Activated CD8-positive, alpha-beta T cell treated with anti-CD3 and anti-CD28 coated beads for 36 hours (primary cell): ENCODE data around the gene FRMD8. TPM values are rescaled to one million over a fixed set of nuclear protein-coding genes. Genes with fewer than 3 reads are reported as not detected.

Experiments
- ATAC-seq: fragments of 200-7000 bp; cut with Tn5 transposase; one replicate; pipeline ENCODE4 v1.10.0; 2021; ENCODE audit warnings: mild to moderate bottlenecking, moderate library complexity
- CTCF ChIA-PET: fragments of 350-600 bp; sonication (Branson Sonifier 250); formaldehyde crosslinking; loops from one replicate; lab custom pipeline; 2021; ENCODE audit warnings: antibody characterized with exemption; lab: Charles Lee
- POLR2A ChIA-PET: fragments of 350-600 bp; sonication (Branson Sonifier 250); formaldehyde crosslinking; loops from one replicate; lab custom pipeline; 2021; ENCODE audit warnings: antibody characterized with exemption; lab: Charles Lee
- DNase-seq: peaks from one replicate; pipeline ENCODE4 v3.0.0-alpha.2; 2020
- H3K27ac Mint-ChIP-seq: one replicate; pipeline ENCODE4 v1.8.0; 2021; ENCODE audit warnings: mild to moderate bottlenecking, mixed read lengths
- H3K27me3 Mint-ChIP-seq: one replicate; pipeline ENCODE4 v1.8.0; 2021; ENCODE audit warnings: mixed read lengths
- H3K36me3 Mint-ChIP-seq: one replicate; pipeline ENCODE4 v1.8.0; 2021; ENCODE audit warnings: low read depth, mixed read lengths
- H3K4me1 Mint-ChIP-seq: one replicate; pipeline ENCODE4 v1.8.0; 2021; ENCODE audit warnings: low read depth, mixed read lengths
- H3K4me3 Mint-ChIP-seq: one replicate; pipeline ENCODE4 v1.8.0; 2021; ENCODE audit warnings: mild to moderate bottlenecking, moderate library complexity, mixed read lengths
- H3K9me3 Mint-ChIP-seq: one replicate; pipeline ENCODE4 v1.8.0; 2021; ENCODE audit warnings: mixed read lengths
- intact Hi-C: fragments of 100-400 bp; cut with micrococcal nuclease; formaldehyde crosslinking; loops from one replicate; pipeline ENCODE4 v1.10.0; 2022
- total RNA-seq, 2 experiments: library from RNA; stranded (reverse); gene quantifications; one replicate each; pipeline ENCODE4 v1.2.3, GENCODE V29; 2021
- TF ChIP-seq, protein P1 (sequence below): fragments of 200-600 bp; IDR thresholded peaks from one replicate; pipeline ENCODE4 v1.8.0; 2022; ENCODE audit warnings: antibody characterized with exemption, mild to moderate bottlenecking

Gene FRMD8
- total RNA-seq, 2 experiments from 2014 or later: 26.8 to 33.3 TPM

DNA sequence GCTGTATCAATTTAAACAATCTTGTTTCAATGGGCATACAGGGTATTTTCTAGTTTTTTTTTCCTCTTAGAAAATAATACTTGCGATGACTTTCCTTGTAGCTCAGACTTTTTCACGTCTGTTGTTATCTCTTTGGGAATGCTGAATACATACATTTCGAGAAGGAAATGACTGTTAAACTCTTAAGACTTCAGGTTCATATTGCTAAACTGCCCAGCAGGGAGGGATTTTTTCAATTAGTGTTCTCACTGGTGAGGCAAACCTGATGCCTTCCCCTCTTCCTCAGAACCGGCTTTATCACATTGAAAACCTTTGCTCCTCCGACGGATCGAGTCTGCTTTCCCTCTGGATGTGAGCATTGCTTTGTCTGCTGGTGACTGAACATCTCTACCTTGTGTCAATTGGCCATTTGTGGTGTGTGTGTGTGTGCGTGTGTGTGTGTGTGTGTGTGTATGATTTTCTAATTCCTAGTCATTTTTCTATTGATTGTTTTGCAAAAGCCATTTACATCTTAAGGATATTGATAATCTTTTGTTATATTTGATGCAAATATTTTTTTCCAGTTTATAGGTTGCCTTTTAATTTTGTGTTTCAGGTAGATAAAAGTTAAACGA is 42.7 kb downstream of the FRMD8 start:
- Mint-ChIP-seq H3K4me3 (peak overlapping the region; percentile 89), H3K9me3 (no peaks in the 10 kb centered on the region), H3K4me1 (peaks cover 71% of the 10 kb centered on the region), H3K27me3 (no peaks in the 10 kb centered on the region), H3K27ac (peak overlapping the region; percentile 98), H3K36me3 (peaks cover 70% of the 10 kb centered on the region)
- CTCF ChIA-PET: interaction anchor here (1.0 to 2.3 kb wide), 3 partner anchors 9 to 68 kb away, joined by 4 to 8 read pairs (median 4); no protein-coding TSS in a partner anchor
- POLR2A ChIA-PET: interaction anchor here (10.7 to 21.0 kb wide), 3 partner anchors 12 to 74 kb away, joined by 181 to 4842 read pairs (median 391); partner anchors contain the start of genes MALAT1 and NEAT1
- DNase-seq (peak; percentile 36), ATAC-seq (no peak)
- TF ChIP-seq, protein P1, sequence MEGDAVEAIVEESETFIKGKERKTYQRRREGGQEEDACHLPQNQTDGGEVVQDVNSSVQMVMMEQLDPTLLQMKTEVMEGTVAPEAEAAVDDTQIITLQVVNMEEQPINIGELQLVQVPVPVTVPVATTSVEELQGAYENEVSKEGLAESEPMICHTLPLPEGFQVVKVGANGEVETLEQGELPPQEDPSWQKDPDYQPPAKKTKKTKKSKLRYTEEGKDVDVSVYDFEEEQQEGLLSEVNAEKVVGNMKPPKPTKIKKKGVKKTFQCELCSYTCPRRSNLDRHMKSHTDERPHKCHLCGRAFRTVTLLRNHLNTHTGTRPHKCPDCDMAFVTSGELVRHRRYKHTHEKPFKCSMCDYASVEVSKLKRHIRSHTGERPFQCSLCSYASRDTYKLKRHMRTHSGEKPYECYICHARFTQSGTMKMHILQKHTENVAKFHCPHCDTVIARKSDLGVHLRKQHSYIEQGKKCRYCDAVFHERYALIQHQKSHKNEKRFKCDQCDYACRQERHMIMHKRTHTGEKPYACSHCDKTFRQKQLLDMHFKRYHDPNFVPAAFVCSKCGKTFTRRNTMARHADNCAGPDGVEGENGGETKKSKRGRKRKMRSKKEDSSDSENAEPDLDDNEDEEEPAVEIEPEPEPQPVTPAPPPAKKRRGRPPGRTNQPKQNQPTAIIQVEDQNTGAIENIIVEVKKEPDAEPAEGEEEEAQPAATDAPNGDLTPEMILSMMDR: no peak
- intact Hi-C loops: loop anchor here (5.0 kb wide), 2 partner anchors 47 to 143 kb away; partner anchors contain the start of genes FAM89B, SLC25A45 and ZNRD2

DNA sequence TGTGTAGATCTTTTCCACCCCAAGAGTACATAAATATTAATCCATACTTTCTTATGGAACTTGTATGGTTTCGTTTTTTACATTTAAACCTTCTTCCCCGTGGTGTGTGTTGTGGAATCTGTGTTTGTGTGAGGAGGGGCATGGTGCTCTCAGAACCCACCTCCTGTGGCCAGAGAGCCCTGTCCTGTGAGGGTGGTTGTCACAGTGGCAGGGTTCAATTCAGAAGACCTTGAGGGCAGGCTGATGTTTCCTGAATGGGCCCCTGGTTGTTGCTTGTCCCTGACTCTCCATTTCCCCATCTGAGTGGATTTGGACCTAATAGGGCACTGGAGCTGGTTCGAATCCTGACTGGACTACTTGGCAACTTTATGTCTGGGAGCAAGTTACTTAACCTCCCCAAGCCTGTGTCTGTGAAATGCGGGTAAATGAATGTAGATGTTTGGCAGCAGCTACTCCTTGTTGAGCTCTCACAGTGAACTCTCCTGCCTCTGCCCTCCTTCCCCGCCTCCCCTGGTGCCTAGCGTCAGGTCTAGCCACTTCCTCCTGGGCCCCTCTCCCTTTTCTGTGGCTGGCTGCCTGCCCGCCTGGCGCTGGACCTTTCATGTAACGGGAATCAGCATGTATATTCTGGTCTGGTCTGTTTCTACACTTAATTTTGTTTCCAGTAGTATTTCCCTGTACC is 43.4 kb downstream of the FRMD8 start:
- intact Hi-C loops: loop anchor here (2.0 to 5.0 kb wide), 3 partner anchors 13 to 142 kb away; partner anchors contain the start of genes FAM89B, SLC25A45 and ZNRD2
- POLR2A ChIA-PET: interaction anchor here (0.6 to 21.0 kb wide), 6 partner anchors 11 to 73 kb away, joined by 3 to 4842 read pairs (median 94); partner anchors contain the start of genes MALAT1 and NEAT1

DNA sequence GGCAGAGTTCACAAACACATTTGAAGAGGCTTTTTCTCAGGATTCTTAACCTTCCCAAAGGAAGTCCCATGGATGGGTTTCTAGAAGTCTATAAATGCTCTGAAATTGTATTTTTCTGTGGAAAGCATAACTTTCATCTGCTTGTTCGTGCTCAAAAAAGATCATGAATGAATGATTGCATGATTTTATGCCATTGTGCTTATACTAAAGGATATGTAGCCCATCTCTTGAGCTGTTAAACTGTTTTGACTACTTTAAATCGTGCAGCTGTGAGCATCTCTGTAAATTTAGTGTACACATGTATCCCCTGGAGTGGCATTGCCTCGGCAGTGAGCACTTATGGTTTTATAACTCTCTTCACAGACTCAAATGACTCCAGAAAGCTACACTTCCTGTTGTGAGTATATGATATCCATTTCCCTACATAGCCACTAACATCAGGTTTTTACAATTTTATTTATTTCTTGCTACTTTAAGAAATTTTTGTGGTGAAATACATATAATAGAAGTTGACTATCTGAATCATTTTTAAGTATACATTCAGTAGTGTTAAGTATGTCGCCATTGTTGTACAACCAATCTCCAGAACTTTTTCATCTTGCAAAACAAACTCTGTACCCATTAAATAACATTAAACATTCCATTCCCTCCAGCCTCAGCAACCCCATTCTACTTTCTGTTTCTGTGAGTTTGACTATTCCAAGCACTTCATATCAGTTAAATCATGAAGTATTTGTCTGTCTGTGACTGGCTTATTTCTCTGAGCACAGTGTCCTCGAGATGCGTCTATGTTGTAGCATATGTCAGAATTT is 44.2 kb downstream of the FRMD8 start:
- Mint-ChIP-seq H3K4me1 (peaks cover 85% of the 10 kb centered on the region), H3K36me3 (peaks cover 69% of the 10 kb centered on the region), H3K27me3 (no peaks in the 10 kb centered on the region), H3K9me3 (no peaks in the 10 kb centered on the region), H3K27ac (peak overlapping the region; percentile 98), H3K4me3 (peak overlapping the region; percentile 89)
- intact Hi-C loops: loop anchor here (2.0 kb wide), 1 partner anchor 14 kb away; no protein-coding TSS in a partner anchor
- ChIA-PET CTCF (interaction anchor here (0.8 to 1.6 kb wide), 4 partner anchors 15 to 77 kb away, joined by 3 to 8 read pairs (median 4); no protein-coding TSS in a partner anchor), POLR2A (interaction anchor here (0.6 to 21.0 kb wide), 6 partner anchors 11 to 73 kb away, joined by 3 to 4842 read pairs (median 94); partner anchors contain the start of genes MALAT1 and NEAT1)
- TF ChIP-seq, protein P1: no peak
- DNase-seq (peak; percentile 50), ATAC-seq (peak; percentile 6)

More for the DNA sequence above, 43.4 kb downstream of the FRMD8 start:
- CTCF ChIA-PET: interaction anchor here (0.8 to 1.6 kb wide), 4 partner anchors 14 to 78 kb away, joined by 3 to 8 read pairs (median 4); no protein-coding TSS in a partner anchor
- ATAC-seq (no peak), DNase-seq (peak; percentile 64)
- Mint-ChIP-seq H3K4me1 (peaks cover 78% of the 10 kb centered on the region), H3K27ac (peak overlapping the region; percentile 98), H3K9me3 (no peaks in the 10 kb centered on the region), H3K36me3 (peaks cover 70% of the 10 kb centered on the region), H3K27me3 (no peaks in the 10 kb centered on the region), H3K4me3 (peak overlapping the region; percentile 89)
- TF ChIP-seq, protein P1: no peak

DNA sequence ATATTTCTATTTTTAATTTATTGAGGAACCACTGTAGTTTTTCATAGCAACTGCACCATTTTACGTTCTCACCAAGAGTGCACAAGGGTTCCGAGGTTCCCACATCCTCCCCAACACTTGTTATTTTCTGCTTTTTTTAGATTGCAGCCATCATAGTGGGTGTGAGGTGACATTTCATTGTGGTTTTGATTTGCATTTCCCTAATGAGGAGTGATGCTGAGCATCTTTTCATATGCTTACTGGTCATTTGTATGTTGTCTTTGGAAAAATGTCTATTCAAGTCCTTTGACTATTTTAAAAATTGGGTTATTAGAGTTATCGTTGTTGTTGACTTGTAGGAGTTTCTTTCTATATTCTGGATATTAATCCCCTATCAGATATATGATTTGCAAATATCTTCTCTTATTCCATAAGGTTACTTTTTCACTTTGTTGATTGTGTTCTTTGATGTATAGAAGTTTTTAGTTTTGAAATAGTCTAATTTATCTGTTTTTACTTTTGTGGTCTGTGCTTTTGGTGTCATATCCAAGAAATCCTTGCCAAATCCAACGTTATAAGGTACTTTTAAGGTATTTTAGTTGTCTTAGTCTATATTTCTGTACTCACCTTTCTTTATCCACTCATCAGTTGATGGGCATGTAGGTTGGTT is 45.1 kb downstream of the FRMD8 start:
- POLR2A ChIA-PET: interaction anchor here (1.4 kb wide), 3 partner anchors 10 to 74 kb away, joined by 5 to 8 read pairs (median 7); partner anchors contain the start of gene NEAT1
- CTCF ChIA-PET: interaction anchor here (1.4 kb wide), 2 partner anchors 15 to 17 kb away, joined by 3 to 7 read pairs; no protein-coding TSS in a partner anchor
- ATAC-seq: peak; percentile 12
- peak overlapping the region; percentile 49 for H3K4me3 Mint-ChIP-seq
- TF ChIP-seq, protein P1: no peak
- H3K27ac Mint-ChIP-seq: peak overlapping the region; percentile 73
- DNase-seq: peak; percentile 70
- H3K9me3 Mint-ChIP-seq: no peaks in the 10 kb centered on the region
- intact Hi-C loops: loop anchor here (2.0 kb wide), 1 partner anchor 15 kb away; no protein-coding TSS in a partner anchor
- peaks cover 90% of the 10 kb centered on the region for H3K4me1 Mint-ChIP-seq
- H3K36me3 Mint-ChIP-seq: peaks cover 67% of the 10 kb centered on the region
- no peaks in the 10 kb centered on the region for H3K27me3 Mint-ChIP-seq
